NT2/D1 (cell line): ENCODE data around the gene WASHC4.

Source experiments
- SUZ12 ChIP-seq: IDR thresholded peaks from 2 replicates; pipeline ENCODE4 v1.6.1; 2011; ENCODE audit not compliant: insufficient read length, insufficient read depth; ENCODE audit errors: extremely low read depth
- YY1 ChIP-seq: IDR thresholded peaks from 2 replicates; pipeline ENCODE4 v1.6.1; 2011; ENCODE audit not compliant: insufficient read length, insufficient read depth
- ZNF274 ChIP-seq: IDR thresholded peaks from 2 replicates; pipeline ENCODE4 v1.6.1; 2011; ENCODE audit warnings: mild to moderate bottlenecking, low read depth, low read length

- TF ChIP-seq SUZ12 (no peak), YY1 (no peak), ZNF274 (no peak)
Observed at GRCh38 chr12:105083551-105084105, 23.9 kb upstream of the WASHC4 start.
